ENCODE results near the gene SAMD4A.

The SAMD4A gene

DNA sequence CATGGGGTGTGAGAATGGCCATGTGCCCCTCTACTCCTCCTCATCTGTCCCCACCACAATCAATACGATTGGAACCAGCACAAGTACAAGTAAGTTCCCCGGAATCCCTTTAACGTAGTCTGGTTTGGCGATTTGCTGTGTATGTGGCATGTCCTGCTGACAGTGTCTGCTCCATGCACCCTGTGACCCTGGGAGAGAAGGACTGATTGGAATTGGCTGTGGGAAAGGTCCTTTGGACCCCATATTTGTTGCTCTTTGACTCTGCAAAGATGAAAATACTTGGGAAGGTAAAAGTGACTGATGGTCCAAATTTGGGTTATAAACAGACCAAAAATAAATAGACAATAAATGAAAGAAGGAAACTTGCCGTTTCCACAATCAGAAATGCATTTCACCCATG is 135.6 kb downstream of the SAMD4A start:
- Histone ChIP-seq H3K9ac (ENCODE audit: low read depth, low read length) (no peak overlapping the region), H3K9me3 (ENCODE audit: control insufficient read depth, insufficient read depth, low read length) (no peaks in the 10 kb centered on the region), H3K36me3 (ENCODE audit: insufficient read depth, low read length) (no peaks in the 10 kb centered on the region; the same call in 1 of the 2 replicates), H3K4me1 (ENCODE audit: insufficient read depth, low read length) (peaks cover 14% of the 10 kb centered on the region)

- no peaks in the 10 kb centered on the region; the same call in 1 of the 2 replicates for H3K36me3 ChIP-seq (ENCODE audit: insufficient read depth, low read length)
- H3K9ac ChIP-seq (ENCODE audit: low read depth, low read length): no peak overlapping the region
- H3K9me3 ChIP-seq (ENCODE audit: control insufficient read depth, insufficient read depth, low read length): no peaks in the 10 kb centered on the region
- peaks cover 9% of the 10 kb centered on the region for H3K4me1 ChIP-seq (ENCODE audit: insufficient read depth, low read length)
Observed at GRCh38 chr14:54703082-54703481, 136.2 kb downstream of the SAMD4A start.

GRCh38 chr14:54703724-54704123 is 136.8 kb downstream of the SAMD4A start:
- H3K36me3 ChIP-seq (ENCODE audit: insufficient read depth, low read length): no peaks in the 10 kb centered on the region; the same call in 1 of the 2 replicates
- H3K9me3 ChIP-seq (ENCODE audit: control insufficient read depth, insufficient read depth, low read length): no peaks in the 10 kb centered on the region
- H3K4me1 ChIP-seq (ENCODE audit: insufficient read depth, low read length): peaks cover 3% of the 10 kb centered on the region
- H3K9ac ChIP-seq (ENCODE audit: low read depth, low read length): no peak overlapping the region

DNA sequence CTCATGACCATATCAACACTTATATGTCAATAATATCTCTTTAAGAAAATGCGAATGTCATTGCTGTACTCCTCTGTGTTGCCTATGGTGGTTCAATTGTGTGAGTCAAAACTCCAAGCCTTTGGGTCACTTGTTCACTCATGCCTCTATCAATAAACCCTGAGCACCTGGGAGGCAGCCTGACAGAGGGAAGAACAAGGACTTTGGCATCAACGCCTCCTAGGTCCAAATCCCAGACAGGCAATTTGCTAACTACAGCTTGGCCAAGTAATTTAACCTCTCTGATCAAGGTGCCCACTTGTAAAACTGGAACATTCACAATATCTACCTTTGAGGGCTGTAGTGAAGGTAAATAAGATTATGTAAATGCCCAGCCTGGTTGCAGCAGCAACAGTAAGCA is 137.8 kb downstream of the SAMD4A start:
- Histone ChIP-seq H3K9ac (ENCODE audit: low read depth, low read length) (no peak overlapping the region), H3K4me1 (ENCODE audit: insufficient read depth, low read length) (no peaks in the 10 kb centered on the region), H3K36me3 (ENCODE audit: insufficient read depth, low read length) (no peaks in the 10 kb centered on the region; the same call in 1 of the 2 replicates), H3K9me3 (ENCODE audit: control insufficient read depth, insufficient read depth, low read length) (no peaks in the 10 kb centered on the region)

DNA sequence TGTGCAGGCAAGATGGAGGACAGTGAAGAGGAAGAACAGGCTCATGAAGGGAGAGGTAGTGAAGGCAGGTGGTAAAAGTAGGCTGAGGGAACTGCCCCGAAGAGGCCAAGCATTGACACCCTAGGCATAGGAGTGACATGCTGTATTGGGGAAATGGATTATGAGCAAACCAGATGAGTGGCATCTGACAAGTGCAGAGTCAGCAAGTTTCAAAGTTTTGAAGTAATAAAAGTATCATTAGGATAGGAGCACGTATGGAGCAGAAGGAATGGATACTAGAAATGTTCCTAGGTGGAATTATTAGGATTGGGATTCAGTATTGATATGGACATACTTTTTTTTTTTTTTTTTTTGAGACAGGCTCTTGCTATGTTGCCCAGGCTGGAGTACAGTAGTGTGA is 139.8 kb downstream of the SAMD4A start:
- Histone ChIP-seq H3K36me3 (ENCODE audit: insufficient read depth, low read length) (no peaks in the 10 kb centered on the region; the same call in 1 of the 2 replicates), H3K9ac (ENCODE audit: low read depth, low read length) (no peak overlapping the region), H3K9me3 (ENCODE audit: control insufficient read depth, insufficient read depth, low read length) (0 out of 2 replicates have a peak, but pooled peaks cover 4% of the 10 kb centered on the region), H3K4me1 (ENCODE audit: insufficient read depth, low read length) (no peaks in the 10 kb centered on the region)

DNA sequence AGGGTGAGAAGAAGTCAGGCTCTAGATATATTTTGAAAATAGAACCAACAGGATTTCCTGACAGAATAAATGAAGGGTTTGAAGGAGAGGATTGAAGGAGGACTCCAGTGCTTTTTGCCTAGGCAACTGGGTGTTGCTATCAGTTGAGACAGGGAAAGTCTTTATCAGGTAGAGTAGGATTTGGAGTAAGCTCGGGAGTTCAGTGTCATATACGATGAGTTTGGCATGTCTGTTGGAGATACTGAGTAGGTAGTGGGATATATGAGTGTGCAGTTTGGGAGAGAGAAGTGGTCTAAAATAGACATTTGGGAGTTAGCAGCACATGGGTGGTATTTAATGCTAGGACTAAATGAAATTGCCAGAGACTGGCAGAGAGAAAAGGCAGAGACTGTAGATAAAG is 141.2 kb downstream of the SAMD4A start:
- H3K9me3 ChIP-seq (ENCODE audit: control insufficient read depth, insufficient read depth, low read length): 0 out of 2 replicates have a peak, but pooled peaks cover 4% of the 10 kb centered on the region
- H3K4me1 ChIP-seq (ENCODE audit: insufficient read depth, low read length): no peaks in the 10 kb centered on the region
- H3K36me3 ChIP-seq (ENCODE audit: insufficient read depth, low read length): no peaks in the 10 kb centered on the region; the same call in none of the 2 replicates
- no peak overlapping the region for H3K9ac ChIP-seq (ENCODE audit: low read depth, low read length)

- Histone ChIP-seq H3K9me3 (ENCODE audit: control insufficient read depth, insufficient read depth, low read length) (0 out of 2 replicates have a peak, but pooled peaks cover 4% of the 10 kb centered on the region), H3K4me1 (ENCODE audit: insufficient read depth, low read length) (no peaks in the 10 kb centered on the region), H3K36me3 (ENCODE audit: insufficient read depth, low read length) (no peaks in the 10 kb centered on the region; the same call in 1 of the 2 replicates), H3K9ac (ENCODE audit: low read depth, low read length) (no peak overlapping the region)
Observed at GRCh38 chr14:54708982-54709381, 142.1 kb downstream of the SAMD4A start.

- no peaks in the 10 kb centered on the region; the same call in 1 of the 2 replicates for H3K36me3 ChIP-seq (ENCODE audit: insufficient read depth, low read length)
- H3K9me3 ChIP-seq (ENCODE audit: control insufficient read depth, insufficient read depth, low read length): 0 out of 2 replicates have a peak, but pooled peaks cover 4% of the 10 kb centered on the region
- H3K9ac ChIP-seq (ENCODE audit: low read depth, low read length): no peak overlapping the region
- peaks cover 3% of the 10 kb centered on the region; the same call in 1 of the 2 replicates for H3K4me1 ChIP-seq (ENCODE audit: insufficient read depth, low read length)
Observed at GRCh38 chr14:54709444-54709843, 142.5 kb downstream of the SAMD4A start.

DNA sequence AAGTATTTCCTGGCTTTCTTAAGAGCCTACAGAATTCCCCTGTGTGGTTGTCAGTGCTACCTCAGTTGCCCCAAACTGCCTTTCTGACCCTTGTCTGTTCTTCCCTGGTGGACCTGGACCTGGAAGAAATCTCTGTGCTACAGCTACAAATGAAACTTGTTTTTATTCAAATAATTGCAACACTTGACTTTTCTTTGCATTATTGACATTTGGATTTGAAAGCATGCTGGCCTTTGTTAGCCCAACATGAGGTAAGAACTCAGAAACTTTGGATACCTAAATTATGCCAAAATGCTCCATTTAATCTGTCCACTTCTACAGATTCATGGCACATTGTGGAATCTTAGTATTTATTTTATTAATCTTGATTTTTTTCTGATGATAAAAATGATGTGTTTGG is 142.9 kb downstream of the SAMD4A start:
- no peak overlapping the region for H3K9ac ChIP-seq (ENCODE audit: low read depth, low read length)
- no peaks in the 10 kb centered on the region; the same call in 1 of the 2 replicates for H3K36me3 ChIP-seq (ENCODE audit: insufficient read depth, low read length)
- peaks cover 6% of the 10 kb centered on the region for H3K4me1 ChIP-seq (ENCODE audit: insufficient read depth, low read length)
- H3K9me3 ChIP-seq (ENCODE audit: control insufficient read depth, insufficient read depth, low read length): 0 out of 2 replicates have a peak, but pooled peaks cover 4% of the 10 kb centered on the region

DNA sequence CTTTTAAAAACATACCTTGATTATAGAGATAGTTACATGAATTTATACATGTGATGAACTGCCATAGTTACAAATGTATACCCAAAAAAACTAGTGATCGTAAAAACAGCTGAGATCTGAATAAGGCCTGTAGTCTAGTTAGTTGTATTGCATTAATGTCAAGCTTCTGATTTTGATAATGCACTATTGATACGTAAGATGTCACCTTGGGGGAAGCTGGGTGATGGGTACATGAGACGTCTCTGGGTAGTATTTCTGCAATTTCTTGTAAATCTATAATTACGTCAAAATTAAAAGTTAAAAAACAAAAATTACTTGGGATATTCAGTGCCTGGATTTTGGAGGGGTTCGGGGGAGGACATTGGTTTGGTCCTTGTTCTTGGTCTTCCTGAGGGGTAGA is 144.4 kb downstream of the SAMD4A start:
- Histone ChIP-seq H3K9me3 (ENCODE audit: control insufficient read depth, insufficient read depth, low read length) (0 out of 2 replicates have a peak, but pooled peaks cover 4% of the 10 kb centered on the region), H3K4me1 (ENCODE audit: insufficient read depth, low read length) (peaks cover 10% of the 10 kb centered on the region), H3K9ac (ENCODE audit: low read depth, low read length) (no peak overlapping the region), H3K36me3 (ENCODE audit: insufficient read depth, low read length) (no peaks in the 10 kb centered on the region; the same call in 1 of the 2 replicates)

- Histone ChIP-seq H3K36me3 (ENCODE audit: insufficient read depth, low read length) (no peaks in the 10 kb centered on the region; the same call in 1 of the 2 replicates), H3K9ac (ENCODE audit: low read depth, low read length) (no peak overlapping the region), H3K4me1 (ENCODE audit: insufficient read depth, low read length) (peaks cover 10% of the 10 kb centered on the region), H3K9me3 (ENCODE audit: control insufficient read depth, insufficient read depth, low read length) (0 out of 2 replicates have a peak, but pooled peaks cover 4% of the 10 kb centered on the region)
Observed at GRCh38 chr14:54711812-54712464, 145.0 kb downstream of the SAMD4A start.

DNA sequence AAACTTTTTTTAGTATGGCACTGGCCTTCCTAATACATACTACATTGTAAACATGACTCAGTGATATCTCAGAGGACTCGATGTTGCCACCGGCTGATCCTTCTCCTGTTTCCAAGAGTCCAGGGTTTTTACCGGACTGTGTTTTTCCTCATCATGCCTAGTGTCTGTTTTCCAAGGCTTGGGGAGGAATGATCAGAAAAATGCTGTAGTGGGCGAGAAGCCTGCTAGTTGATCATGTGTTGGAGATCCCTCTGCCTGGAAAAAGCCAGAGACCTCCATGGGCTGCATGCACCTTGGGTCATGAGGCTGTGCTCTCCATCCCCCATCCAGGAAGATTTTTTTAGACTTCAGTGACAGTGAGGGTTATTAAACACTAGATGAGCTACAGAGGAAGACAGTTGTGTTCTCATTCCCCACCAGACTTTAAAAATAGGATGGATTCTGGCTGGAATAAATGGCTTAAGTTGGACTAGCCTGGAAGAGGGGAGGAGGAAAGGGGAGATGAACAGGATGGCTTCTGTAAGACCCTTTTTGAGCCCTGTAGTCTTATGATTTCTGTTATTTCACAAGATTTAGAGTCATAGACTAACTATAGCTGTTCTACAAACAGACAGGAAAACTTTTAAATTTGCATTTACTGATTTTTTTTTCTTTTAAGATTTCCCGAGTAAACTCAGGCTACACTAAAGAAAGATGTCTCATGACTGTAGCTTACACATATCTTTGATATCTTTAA is 145.7 kb downstream of the SAMD4A start:
- H3K9me3 ChIP-seq (ENCODE audit: control insufficient read depth, insufficient read depth, low read length): 0 out of 2 replicates have a peak, but pooled peaks cover 4% of the 10 kb centered on the region
- H3K4me1 ChIP-seq (ENCODE audit: insufficient read depth, low read length): peaks cover 10% of the 10 kb centered on the region
- no peak overlapping the region for H3K9ac ChIP-seq (ENCODE audit: low read depth, low read length)
- H3K36me3 ChIP-seq (ENCODE audit: insufficient read depth, low read length): no peaks in the 10 kb centered on the region; the same call in 1 of the 2 replicates

GRCh38 chr14:54713379-54713778 is 146.5 kb downstream of the SAMD4A start:
- no peak overlapping the region for H3K9ac ChIP-seq (ENCODE audit: low read depth, low read length)
- peaks cover 10% of the 10 kb centered on the region for H3K4me1 ChIP-seq (ENCODE audit: insufficient read depth, low read length)
- 0 out of 2 replicates have a peak, but pooled peaks cover 4% of the 10 kb centered on the region for H3K9me3 ChIP-seq (ENCODE audit: control insufficient read depth, insufficient read depth, low read length)
- H3K36me3 ChIP-seq (ENCODE audit: insufficient read depth, low read length): no peaks in the 10 kb centered on the region; the same call in none of the 2 replicates

- Histone ChIP-seq H3K9ac (ENCODE audit: low read depth, low read length) (no peak overlapping the region), H3K9me3 (ENCODE audit: control insufficient read depth, insufficient read depth, low read length) (0 out of 2 replicates have a peak, but pooled peaks cover 4% of the 10 kb centered on the region), H3K36me3 (ENCODE audit: insufficient read depth, low read length) (no peaks in the 10 kb centered on the region; the same call in none of the 2 replicates), H3K4me1 (ENCODE audit: insufficient read depth, low read length) (peaks cover 10% of the 10 kb centered on the region)
Observed at GRCh38 chr14:54715239-54715638, 148.3 kb downstream of the SAMD4A start.
